ENCODE results near the gene MATN3. TPM values are rescaled to one million over a fixed set of nuclear protein-coding genes. Genes with fewer than 3 reads are reported as not detected.

The MATN3 gene
- total and polyA plus RNA-seq, 2 of the 8 experiments (the other 6 are each of a cell fraction or from before 2014, with no cell fraction given): 3.0 to 9.9 TPM

GRCh38 chr2:20054931-20055330 lies 42.5 kb upstream of the MATN3 start:
- Histone ChIP-seq H3K9ac (replicated peaks in 1 of 4; ENCODE audit: extremely low read depth in 1 of 4, low read depth in 3 of 4, low read length in 3 of 4) (no peak overlapping the region), H3K23ac (ENCODE audit: insufficient read length) (no peak overlapping the region), H2AFZ (ENCODE audit: low read length) (no peak overlapping the region), H4K20me1 (replicated peaks in 1 of 2; ENCODE audit: control insufficient read depth in 1 of 2, insufficient read depth in 2 of 2, low read length in 2 of 2) (peaks cover 0 to 1% of the 10 kb centered on the region in 2 experiments), H2BK12ac (ENCODE audit: low read depth, low read length) (no peak overlapping the region), H3K9me3 (ENCODE audit: insufficient read depth in 2 of 2, low read depth in 1 of 2, low read length in 1 of 2) (no peaks in the 10 kb centered on the region), H3K27ac (ENCODE audit: low read depth, low read length) (no peak overlapping the region), H4K8ac (ENCODE audit: extremely low read depth, insufficient read depth, low read length) (no peak overlapping the region), H3K18ac (ENCODE audit: extremely low read depth, low read length) (no peak overlapping the region), H3K4me2 (ENCODE audit: insufficient read depth in 1 of 2, low read depth in 2 of 2, low read length in 2 of 2) (no peak overlapping the region), H3K36me3 (ENCODE audit: control insufficient read depth in 2 of 4, insufficient read depth in 4 of 4, low read length in 3 of 4) (no peaks in the 10 kb centered on the region), H3K4me3 (ENCODE audit: extremely low read depth in 1 of 4, insufficient read depth in 2 of 4, low read depth in 3 of 4, low read length in 4 of 4) (no peak overlapping the region), H2BK5ac (ENCODE audit: low read depth, low read length) (no peak overlapping the region), H3K14ac (ENCODE audit: insufficient read length) (no peak overlapping the region), H3K79me1 (ENCODE audit: low read depth, low read length) (peaks cover 4% of the 10 kb centered on the region; the same call in 1 of the 2 replicates), H2BK120ac (replicated peaks; ENCODE audit: low read depth, low read length) (no peak overlapping the region), H4K91ac (replicated peaks; ENCODE audit: insufficient read length, low read length) (no peak overlapping the region), H3K56ac (replicated peaks; ENCODE audit: insufficient read length, low read depth, low read length) (no peak overlapping the region), H2AK5ac (ENCODE audit: low read depth, low read length) (no peak overlapping the region), H3K27me3 (replicated peaks in 1 of 4; ENCODE audit: control insufficient read depth in 3 of 4, extremely low read depth in 1 of 4, insufficient read depth in 3 of 4, low read length in 3 of 4) (no peaks in the 10 kb centered on the region), H2BK15ac (ENCODE audit: low read length) (no peak overlapping the region), H3K4ac (replicated peaks; ENCODE audit: insufficient read length, low read depth, low read length) (no peak overlapping the region), H4K5ac (ENCODE audit: insufficient read length, low read depth, low read length) (no peak overlapping the region), H3K23me2 (ENCODE audit: low read depth, low read length) (peaks cover 6% of the 10 kb centered on the region), H2BK20ac (ENCODE audit: low read length) (no peak overlapping the region), H3K79me2 (ENCODE audit: control insufficient read depth in 1 of 2, insufficient read depth in 2 of 2, low read length in 2 of 2) (peaks cover 4 to 11% of the 10 kb centered on the region in 2 experiments; a peak in 3 of 4 replicates), H3K4me1 (replicated peaks in 1 of 4; ENCODE audit: control insufficient read depth in 3 of 4, insufficient read depth in 4 of 4, low read length in 3 of 4) (peaks cover 0 to 2% (median 0%) of the 10 kb centered on the region in 4 experiments; a peak in 1 of 7 replicates)
- FAIRE-seq (no peak), DNase-seq (ENCODE audit: low read depth in 1 of 2, low spot score in 2 of 2) (no peak)
- POLR2A ChIA-PET (ENCODE audit: partially characterized antibody): interaction anchor here (0.7 to 1.6 kb wide), 2 partner anchors 16 to 58 kb away, joined by 5 read pairs; no protein-coding TSS in a partner anchor
- CTCF ChIA-PET (ENCODE audit: partially characterized antibody): interaction anchor here (0.9 to 2.2 kb wide), 7 partner anchors 9 to 99 kb away, joined by 3 to 8 read pairs (median 3); no protein-coding TSS in a partner anchor
- WGBS, 2 experiments (ENCODE audit: extremely low coverage in 1 of 2, insufficient coverage in 1 of 2, insufficient read length in 1 of 2, insufficient replicate concordance in 2 of 2, low coverage in 1 of 2, low lambda C conversion rate in 2 of 2, missing lambda C conversion rate in 1 of 2): 89% methylated on average over 3 of the region's 3 CpGs; no CpG with 5 or more reads in 1 of the 2 experiments
- TF ChIP-seq SP4 (IDR thresholded peaks at IDR 0.05; ENCODE audit: low read length) (no peak), CHD2 (IDR thresholded peaks at IDR 0.05; ENCODE audit: low read length) (no peak), CBX5 (IDR thresholded peaks at IDR 0.05; ENCODE audit: low read depth, low read length) (no peak), USF2 (IDR thresholded peaks at IDR 0.05; ENCODE audit: low read length) (no peak), POLR2AphosphoS5 (IDR thresholded peaks at IDR 0.05; ENCODE audit: low read depth, low read length) (no peak), TEAD4 (IDR thresholded peaks at IDR 0.05; ENCODE audit: low read depth, low read length) (no peak), EP300 (IDR thresholded peaks at IDR 0.05; ENCODE audit: borderline replicate concordance in 1 of 2, low read depth in 2 of 2, low read length in 2 of 2) (no peak), ATF2 (IDR thresholded peaks at IDR 0.05; ENCODE audit: low read length) (no peak), RXRA (IDR thresholded peaks at IDR 0.05; ENCODE audit: insufficient read depth, low read depth, low read length) (no peak)

Measured in H1 (cell line).